Measurements from ENCODE around the gene LPCAT1. TPM values are rescaled to one million over a fixed set of nuclear protein-coding genes. Genes with fewer than 3 reads are reported as not detected.

Gene LPCAT1
- total RNA-seq, 1 experiment from 2014 or later, result 59.8 TPM

GRCh38 chr5:1493941-1494340 is 29.8 kb downstream of the LPCAT1 start:
- intact Hi-C loops (cut with micrococcal nuclease; ENCODE audit: unreplicated experiment), result no loop called here
- no peak for DNase-seq (ENCODE audit: low read depth, low spot score)
- CTCF ChIA-PET, result no interaction called here

GRCh38 chr5:1493413-1493812 is 30.3 kb downstream of the LPCAT1 start:
- Histone ChIP-seq H3K4me1 (ENCODE audit: control insufficient read depth, insufficient read depth, low read length) (no peaks in the 10 kb centered on the region), H3K27me3 (ENCODE audit: control insufficient read depth, insufficient read depth, low read length) (no peaks in the 10 kb centered on the region), H3K9me3 (ENCODE audit: control insufficient read depth, insufficient read depth, low read depth, low read length) (no peaks in the 10 kb centered on the region), H3K36me3 (ENCODE audit: control insufficient read depth, insufficient read depth, low read length) (peaks cover 4% of the 10 kb centered on the region; the same call in 1 of the 2 replicates), H3K27ac (ENCODE audit: low read length) (no peak overlapping the region), H3K4me3 (ENCODE audit: low read depth in 2 of 2, low read length in 2 of 2) (no peak overlapping the region)
- no peak for ATAC-seq
- BruUV-seq (replicated peaks), result no TSS peak
- DNase-seq (ENCODE audit: low read depth, low spot score), result no peak
- intact Hi-C loops (cut with micrococcal nuclease; ENCODE audit: unreplicated experiment) (no loop called here), in situ Hi-C loops (cut with HindIII; ENCODE audit: low pct_unique_long_range_greater_than_20kb, low sequenced_read_pairs) (no loop called here)
- ChIA-PET POLR2A (no interaction called here), CTCF (no interaction called here)
- TF ChIP-seq REST (IDR thresholded peaks at IDR 0.05; ENCODE audit: insufficient read depth in 1 of 2, low read depth in 2 of 2, low read length in 1 of 2), result no peak
- no peak for TF ChIP-seq SIN3A (IDR thresholded peaks at IDR 0.05; ENCODE audit: borderline replicate concordance, insufficient read depth, low read depth, low read length)
- TF ChIP-seq CTCF (IDR thresholded peaks at IDR 0.05), result no peak
- no peak for TF ChIP-seq POLR2AphosphoS5 (IDR thresholded peaks at IDR 0.05; ENCODE audit: low read depth, low read length)
- TF ChIP-seq TCF7L2 (IDR thresholded peaks at IDR 0.05; ENCODE audit: low read depth, low read length), result no peak

More at GRCh38 chr5:1493941-1494340, 29.8 kb downstream of the LPCAT1 start:
- Histone ChIP-seq H3K9me3 (ENCODE audit: control insufficient read depth, insufficient read depth, low read depth, low read length) (no peaks in the 10 kb centered on the region), H3K27me3 (ENCODE audit: control insufficient read depth, insufficient read depth, low read length) (no peaks in the 10 kb centered on the region), H3K4me3 (ENCODE audit: low read depth in 2 of 2, low read length in 2 of 2) (no peak overlapping the region), H3K27ac (ENCODE audit: low read length) (no peak overlapping the region), H3K4me1 (ENCODE audit: control insufficient read depth, insufficient read depth, low read length) (no peaks in the 10 kb centered on the region), H3K36me3 (ENCODE audit: control insufficient read depth, insufficient read depth, low read length) (0 out of 2 replicates have a peak, but pooled peaks cover 3% of the 10 kb centered on the region)
- ATAC-seq, result no peak
- no TSS peak for BruUV-seq (replicated peaks)
- POLR2A ChIA-PET, result no interaction called here
- TF ChIP-seq REST (IDR thresholded peaks at IDR 0.05; ENCODE audit: insufficient read depth in 1 of 2, low read depth in 2 of 2, low read length in 1 of 2) (no peak), POLR2AphosphoS5 (IDR thresholded peaks at IDR 0.05; ENCODE audit: low read depth, low read length) (no peak), TCF7L2 (IDR thresholded peaks at IDR 0.05; ENCODE audit: low read depth, low read length) (no peak), CTCF (IDR thresholded peaks at IDR 0.05) (no peak), SIN3A (IDR thresholded peaks at IDR 0.05; ENCODE audit: borderline replicate concordance, insufficient read depth, low read depth, low read length) (no peak)
- in situ Hi-C loops (cut with HindIII; ENCODE audit: low pct_unique_long_range_greater_than_20kb, low sequenced_read_pairs), result no loop called here

Data from Panc1 (cell line).